GM18909 (cell line): Measurements from ENCODE around the gene TSLP.

Experiments used
- ATAC-seq: cut with Tn5 transposase; IDR thresholded peaks from one replicate; pipeline ENCODE4 v1.9.1; 2021; ENCODE audit warnings: mild to moderate bottlenecking; ENCODE audit not compliant: unreplicated experiment, poor library complexity

Gene TSLP

DNA sequence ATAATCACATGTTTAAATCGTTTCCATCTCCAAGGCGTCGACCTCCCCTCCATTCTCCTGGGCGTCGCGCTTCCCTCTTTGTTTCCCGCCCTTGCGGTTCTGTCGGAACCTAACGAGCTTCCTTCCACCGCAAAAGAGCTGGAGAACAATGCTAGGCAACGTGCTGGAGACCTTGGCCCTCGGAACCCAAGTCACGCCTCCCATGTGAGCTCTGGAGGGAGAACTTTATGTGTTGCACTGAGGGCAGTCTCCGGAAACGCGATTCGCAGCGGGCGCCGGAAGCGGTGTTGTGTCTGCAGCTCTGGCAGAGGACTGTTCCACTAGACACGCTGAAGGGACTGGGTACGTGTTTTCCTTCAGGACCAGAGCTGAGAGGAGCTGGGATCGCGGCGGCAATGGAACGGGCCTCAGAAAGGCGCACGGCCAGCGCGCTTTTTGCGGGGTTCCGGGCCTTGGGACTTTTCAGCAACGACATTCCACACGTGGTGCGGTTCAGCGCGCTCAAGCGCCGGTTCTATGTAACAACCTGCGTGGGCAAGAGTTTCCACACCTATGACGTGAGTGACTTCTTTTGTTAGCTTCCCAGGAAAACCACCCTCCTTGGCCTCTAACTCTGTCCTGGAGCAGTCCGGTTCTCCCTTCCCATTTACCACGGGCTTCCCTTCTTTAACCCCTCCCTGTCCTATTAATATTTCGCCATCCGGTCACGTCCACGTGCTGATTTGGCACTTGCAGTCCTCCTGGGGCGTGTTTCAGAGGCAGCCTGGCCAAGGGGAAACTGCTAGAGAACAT lies 20.7 kb downstream of the TSLP start, which contains the start of gene WDR36:
Gene WDR36 (plus strand): TSS at position 287 of the 792 bp plus-strand sequence. CDS start 109 bp downstream, at position 396.
- ATAC-seq: peak; percentile 96

DNA sequence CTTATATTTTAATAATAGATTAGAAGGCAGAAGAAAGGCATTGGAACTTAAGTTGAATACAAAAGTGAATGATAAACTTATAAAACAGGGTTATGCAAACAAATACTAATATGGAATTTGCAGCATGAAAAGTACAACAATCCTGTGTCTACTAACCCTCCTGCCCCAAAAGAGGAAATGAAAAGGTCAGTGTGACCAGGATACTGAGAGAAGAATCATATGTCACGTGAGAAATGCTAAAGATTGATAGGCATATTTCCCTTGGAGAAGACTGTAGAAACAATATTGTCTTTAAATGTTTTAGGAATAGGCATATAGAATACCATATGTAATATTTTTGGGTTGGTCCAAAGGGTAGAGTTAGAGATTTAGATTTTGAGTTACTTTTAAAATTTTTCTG lies 24.5 kb downstream of the TSLP start:
- ATAC-seq: no peak

DNA sequence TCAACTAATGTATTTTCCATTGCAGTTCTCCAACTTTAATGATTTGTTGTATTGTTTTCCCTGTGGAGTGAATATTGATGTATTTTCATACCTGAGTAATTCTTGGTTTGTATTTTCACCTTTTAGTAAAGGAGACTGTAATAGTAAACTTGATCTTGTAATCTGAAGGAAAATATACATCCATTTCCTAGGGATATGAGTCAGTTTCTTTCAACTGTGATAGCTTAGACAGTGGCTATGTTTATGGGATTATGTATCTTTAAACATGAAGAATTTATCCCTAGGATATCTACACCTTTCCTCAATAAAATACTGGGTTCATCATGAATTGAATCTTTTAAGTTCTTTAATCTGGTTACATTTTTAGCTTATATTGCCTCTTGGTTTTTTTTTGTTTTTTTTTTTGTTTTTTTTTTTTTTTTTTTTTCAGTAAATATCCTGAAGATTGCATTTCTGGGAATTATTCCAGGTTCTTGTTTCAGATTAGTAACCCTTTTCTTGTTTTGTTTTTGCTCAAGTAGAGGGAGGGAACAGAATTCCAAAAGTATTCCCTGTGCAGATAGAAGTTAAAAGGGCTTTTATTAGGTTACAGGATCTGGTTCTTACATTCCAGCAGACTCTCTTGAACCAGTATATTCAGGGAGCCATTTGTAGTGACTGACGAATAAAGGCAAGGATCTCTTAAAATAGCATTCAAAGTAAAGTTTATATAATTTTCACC lies 27.7 kb downstream of the TSLP start:
- no peak for ATAC-seq

DNA sequence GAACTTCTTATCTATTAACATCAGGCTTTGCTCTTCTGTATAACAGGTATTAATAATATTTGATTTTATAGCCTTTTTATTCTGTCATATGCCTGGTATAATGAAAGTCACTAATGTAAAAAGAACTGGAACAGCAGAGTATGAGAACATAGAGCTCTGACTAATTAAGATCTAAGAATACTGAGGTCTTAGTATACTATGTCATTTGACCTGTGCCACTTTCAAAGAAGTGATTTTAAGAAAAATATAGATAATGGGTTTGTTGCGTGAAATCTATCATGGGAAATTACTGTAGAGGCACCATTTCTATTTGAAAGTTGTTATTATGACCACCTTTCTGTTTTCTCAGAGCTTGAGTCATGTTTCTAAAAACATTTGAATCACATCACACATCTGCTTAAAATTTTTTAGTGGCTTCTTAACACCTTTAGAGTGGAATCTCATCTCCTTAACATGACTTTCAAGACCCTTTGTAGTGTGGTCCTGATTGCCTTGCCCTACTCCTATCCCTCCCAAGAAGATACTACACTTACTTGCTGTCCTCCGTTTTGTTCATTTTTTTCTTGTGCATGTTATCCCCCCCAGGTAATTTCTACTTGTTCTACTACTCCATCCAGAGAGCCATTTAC lies 34.9 kb downstream of the TSLP start:
- no peak for ATAC-seq

DNA sequence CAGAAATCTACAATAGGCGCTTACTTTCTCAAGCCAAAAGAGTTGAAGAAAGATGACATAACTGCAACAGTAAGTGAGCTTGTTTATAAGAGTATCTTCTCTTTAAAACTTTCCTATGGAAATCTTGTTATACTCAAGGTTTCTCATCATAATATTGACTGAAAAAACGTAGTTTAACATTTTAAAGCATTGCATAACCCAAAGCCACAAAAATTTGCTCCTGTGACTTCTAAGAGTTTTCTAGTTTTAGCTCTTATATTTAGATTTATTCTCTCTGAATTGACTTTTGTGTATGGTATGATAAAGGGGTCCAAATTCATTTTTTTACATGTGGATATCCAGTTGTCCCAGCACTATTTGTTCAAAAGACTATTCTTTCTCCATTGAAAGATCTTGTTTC lies 35.9 kb downstream of the TSLP start:
- no peak for ATAC-seq

DNA sequence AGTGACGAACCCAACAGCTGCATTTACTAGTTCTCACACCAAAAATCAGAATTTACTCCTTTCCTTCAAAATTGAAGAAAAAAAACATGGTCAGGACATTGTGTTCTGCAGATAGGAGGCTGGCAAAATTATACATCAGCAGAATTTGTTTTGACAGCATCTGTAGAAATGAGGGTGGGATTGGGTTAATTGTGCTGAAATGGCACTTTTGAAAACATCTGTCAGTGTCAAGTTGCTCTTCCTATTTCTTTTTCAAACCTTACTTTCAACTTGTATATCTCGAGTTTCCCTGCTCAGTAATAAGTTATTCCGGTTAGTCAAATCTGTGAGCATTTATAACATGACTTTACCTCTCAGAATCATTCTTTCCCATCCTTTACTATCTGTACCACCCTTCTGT lies 40.4 kb downstream of the TSLP start:
- ATAC-seq: no peak

DNA sequence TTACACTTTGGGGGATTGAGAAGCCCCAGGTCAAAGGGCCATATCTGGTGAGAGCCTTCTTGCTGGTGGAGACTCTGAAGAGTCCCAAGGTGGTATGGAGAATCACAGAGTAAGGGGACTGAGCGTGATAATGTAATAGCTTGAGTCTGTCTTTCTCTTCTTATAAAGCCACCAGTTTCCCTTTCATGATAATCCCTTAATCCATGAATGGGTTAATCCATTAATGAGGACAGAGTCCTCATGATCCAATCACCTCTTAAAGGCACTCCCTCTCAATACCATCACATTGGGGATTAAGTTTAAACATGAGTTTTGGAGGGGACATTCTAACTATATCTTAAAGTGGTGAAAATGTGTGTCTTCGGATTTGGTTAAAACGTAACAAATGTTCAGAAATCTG lies 42.2 kb downstream of the TSLP start:
- ATAC-seq: no peak

DNA sequence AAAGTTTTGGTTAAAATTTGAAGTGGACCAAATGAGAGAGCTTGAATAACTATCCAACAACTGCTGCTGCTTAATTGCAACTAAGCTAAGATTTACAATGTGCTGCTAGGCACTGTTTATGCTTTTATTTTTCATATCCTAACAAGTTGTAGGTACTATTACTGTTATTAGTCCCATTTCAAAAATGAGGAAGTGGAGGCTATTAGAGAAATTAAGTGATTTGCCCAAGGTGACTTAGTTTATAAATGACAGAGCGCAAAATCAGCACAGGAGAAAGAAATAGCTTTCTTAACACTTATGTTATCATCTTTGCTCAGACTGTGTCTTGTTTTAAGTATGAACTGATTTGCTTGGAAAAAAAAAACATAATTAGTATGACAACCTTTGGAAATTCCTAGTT lies 43.7 kb downstream of the TSLP start:
- ATAC-seq: no peak

DNA sequence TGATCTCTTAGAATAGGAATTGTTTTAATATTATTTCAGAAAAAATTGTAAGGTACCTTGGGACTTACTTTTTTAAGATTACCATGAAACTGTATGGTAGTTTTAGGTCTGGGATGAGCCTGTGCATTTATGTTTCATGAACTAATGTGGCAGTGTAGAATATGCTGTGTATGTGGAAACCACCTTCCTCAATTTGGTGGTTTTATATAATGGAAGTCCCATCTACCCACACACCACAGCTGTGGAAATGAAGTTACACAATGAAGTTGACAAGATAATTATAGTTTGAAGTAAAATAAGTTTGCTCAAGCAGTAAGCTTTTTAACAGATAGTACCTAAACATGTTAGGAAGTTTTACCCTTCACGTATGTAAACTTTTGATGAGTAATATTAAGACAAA lies 45.0 kb downstream of the TSLP start:
- ATAC-seq: no peak

DNA sequence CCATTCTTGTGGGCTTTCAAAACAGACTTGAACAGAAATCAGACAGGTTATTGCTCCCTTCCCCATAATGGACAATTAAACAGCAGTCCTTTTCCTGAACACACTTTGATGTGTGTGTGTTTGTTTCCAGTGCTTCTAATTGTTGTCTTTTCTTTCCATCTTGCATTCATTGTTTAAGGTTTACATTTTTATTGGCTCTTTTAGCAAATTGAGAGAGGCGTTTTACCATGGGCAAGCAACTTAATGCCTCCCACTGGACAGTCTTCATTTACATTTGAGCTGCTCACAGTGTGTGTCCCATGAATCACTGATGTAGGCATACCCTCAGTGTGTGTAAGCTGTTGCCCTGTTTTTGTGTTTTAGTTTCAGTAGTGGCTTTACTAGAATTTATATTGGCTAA lies 45.6 kb downstream of the TSLP start:
- ATAC-seq: no peak

DNA sequence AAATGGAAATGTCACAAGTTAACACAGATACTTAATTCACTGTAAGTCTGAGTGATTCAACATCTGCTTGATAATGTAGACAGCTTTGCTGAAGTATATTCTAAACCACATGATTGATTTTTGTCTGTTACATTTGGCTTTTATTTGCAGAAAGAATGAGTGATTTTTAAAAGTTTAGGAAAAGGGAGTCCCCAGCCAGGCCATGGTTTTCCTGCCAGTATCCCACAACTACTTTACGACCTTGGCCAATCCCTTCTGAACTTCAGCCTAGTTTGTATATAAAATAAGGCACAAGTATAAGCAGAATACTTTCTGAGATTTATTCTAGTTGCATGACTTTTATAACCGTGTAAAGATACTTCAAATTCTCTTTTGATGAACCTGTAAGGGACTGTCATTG lies 47.7 kb downstream of the TSLP start:
- no peak for ATAC-seq

DNA sequence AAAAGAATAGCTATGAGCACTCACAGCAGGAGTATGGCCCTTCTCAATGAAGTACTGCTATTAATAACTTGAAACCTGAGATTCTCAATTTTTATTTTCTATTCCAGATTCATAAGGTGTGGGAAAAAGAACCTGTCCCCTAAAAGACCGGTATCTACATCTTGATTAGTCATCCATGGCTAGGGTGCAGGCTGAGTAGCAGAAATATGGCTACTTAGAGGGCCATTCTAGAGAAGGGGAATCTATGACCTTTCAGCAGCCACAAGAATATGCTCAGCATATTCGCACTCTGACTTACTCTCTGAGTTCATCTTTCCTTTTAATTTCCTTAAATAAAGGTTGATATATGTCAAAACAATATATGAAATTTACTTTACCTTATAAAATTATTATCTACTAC lies 48.3 kb downstream of the TSLP start:
- no peak for ATAC-seq

DNA sequence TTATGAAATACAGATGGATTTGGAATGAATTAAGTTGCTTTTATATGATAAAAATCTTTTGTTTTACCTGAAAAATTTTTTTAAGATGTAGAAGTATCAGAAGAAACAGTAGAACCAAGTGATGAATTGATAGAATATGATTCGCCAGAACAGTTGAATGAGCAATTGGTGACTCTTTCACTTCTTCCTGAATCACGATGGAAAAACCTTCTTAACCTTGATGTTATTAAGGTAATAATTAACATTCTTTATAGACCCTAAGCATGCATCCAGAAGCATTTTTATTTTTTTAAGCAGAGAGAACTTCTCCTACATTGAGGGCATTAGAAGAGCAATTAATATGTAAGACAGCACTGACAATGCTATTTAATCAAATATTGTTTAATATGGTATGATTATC lies 49.4 kb downstream of the TSLP start:
- ATAC-seq: no peak

DNA sequence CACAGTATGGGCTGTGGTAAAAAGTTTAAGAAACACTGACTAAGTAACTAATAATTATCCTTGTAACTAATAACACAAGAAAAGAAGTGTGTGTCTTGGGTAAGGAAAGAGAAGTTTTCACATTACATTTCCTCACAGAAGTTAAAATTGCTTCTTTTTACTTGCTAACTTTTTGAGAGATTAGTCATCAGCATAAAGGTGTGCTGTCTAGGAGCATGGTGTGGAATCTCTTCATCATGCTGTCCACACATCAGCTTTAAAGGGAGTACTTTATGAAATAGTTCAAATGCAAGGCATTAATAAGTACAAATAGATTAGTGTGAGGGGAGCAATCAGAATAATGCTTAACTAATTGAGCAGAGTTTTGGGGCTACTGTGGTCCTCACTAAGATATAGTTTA lies 50.4 kb downstream of the TSLP start:
- ATAC-seq: no peak

DNA sequence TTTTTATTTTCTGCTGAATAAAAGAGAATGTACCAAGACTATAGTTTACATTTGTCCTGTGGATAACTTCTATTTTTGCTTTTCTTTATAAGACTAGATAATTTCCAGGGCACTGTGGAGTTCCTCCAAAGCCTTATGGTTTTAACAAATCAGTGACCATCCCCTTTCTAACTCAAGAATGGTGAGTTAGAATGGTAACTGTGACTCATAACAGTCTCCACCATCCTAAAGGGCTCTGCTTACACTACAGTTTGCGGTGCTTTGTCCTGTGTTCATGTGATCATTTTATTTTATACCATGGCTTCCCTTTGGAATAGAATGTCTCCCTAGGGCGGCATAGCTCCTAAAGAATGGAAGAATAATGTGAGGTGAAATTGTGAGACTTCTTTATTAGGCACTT lies 50.9 kb downstream of the TSLP start:
- no peak for ATAC-seq

DNA sequence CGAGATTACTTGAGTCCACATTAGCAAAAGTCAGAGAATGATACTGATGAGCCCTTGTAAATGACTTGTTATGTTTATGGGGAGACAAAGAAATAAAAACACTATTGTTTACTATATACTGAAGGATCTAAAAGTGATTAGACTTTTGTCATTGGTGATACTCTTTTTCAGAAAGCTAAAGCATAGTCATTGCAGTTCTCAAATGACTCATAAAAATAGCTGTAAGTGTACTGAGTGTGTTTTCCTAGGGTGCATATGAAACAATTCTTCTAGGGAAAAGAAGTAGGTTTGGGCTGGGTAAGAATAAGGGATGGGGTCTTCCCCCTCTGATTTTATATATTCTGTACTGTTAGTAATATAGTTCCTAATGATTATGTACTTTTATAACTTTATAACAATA lies 53.3 kb downstream of the TSLP start:
- no peak for ATAC-seq

DNA sequence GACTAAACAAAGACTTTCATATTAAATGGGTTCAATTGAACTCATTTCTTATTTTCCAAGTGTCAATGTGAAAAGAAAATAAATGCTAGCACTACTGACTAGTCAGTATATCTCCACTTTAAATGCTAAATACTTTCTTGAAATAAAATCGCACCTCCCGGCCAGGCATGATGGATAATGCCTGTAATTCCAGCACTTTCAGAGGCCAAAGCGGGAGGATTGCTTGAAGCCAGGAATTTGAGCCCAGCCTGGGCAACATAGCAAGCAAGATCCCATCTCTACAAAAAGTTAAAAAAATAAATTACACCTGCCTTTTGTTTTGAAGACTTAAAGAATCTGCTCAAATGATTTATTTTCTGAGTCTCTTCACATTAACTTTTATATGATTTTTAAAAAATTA lies 55.4 kb downstream of the TSLP start:
- ATAC-seq: no peak
